ENCODE data around the gene NELFA. TPM values are rescaled to one million over a fixed set of nuclear protein-coding genes. Genes with fewer than 3 reads are reported as not detected.
"Not testable (repeated sequence)": the region's sequence is repeated elsewhere in the genome, so short reads cannot be mapped to it uniquely, and the experiment has no call there.

NELFA gene
- total and polyA plus RNA-seq, 2 donors = 10.9 to 37.2 TPM

- Histone ChIP-seq H3K4me3 (ENCODE audit: low read length in 2 of 2) (no peak overlapping the region), H3K27ac (ENCODE audit: low read depth in 1 of 2, low read length in 1 of 2) (no peak overlapping the region), H3K4me1 (ENCODE audit: control insufficient read depth in 2 of 2, insufficient read depth in 2 of 2, low read length in 2 of 2) (no peaks in the 10 kb centered on the region), H3K36me3 (ENCODE audit: control insufficient read depth in 2 of 2, insufficient read depth in 2 of 2, low read length in 1 of 2) (no peaks in the 10 kb centered on the region), H3K9me3 (ENCODE audit: control insufficient read depth in 2 of 2, insufficient read depth in 1 of 2, low read length in 1 of 2) (peaks cover 2 to 8% of the 10 kb centered on the region in 2 donors), H3K27me3 (ENCODE audit: control insufficient read depth in 2 of 2, insufficient read depth in 1 of 2, low read length in 1 of 2) (peaks cover 0 to 35% of the 10 kb centered on the region in 2 donors)
- DNase-seq (ENCODE audit: low read depth in 6 of 9, low spot score in 9 of 9) = no peak
Observed at GRCh38 chr4:2025817-2026216, 17.0 kb upstream of the NELFA start.

DNA sequence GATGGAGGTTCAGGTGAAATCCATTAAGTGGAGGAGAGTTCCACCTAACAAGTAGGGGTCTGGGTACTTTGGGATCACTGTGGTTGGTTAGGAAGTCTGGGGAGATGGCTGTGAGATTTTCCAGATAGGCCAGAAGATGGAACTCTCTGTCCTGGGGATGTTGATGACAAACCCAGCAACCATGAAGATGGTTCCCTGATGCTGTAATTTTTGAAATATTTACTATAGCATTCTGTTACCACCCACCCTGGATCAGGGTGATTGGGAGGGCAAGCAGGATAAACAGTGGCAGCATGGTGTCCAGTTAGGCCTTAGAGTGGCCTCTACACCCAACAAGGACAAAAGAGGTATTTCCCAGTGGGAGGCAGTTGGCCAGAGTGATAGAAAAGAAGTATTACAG is 15.9 kb upstream of the NELFA start:
- Histone ChIP-seq H3K27me3 (ENCODE audit: control insufficient read depth in 2 of 2, insufficient read depth in 1 of 2, low read length in 1 of 2) (peaks cover 0 to 44% of the 10 kb centered on the region in 2 donors), H3K4me1 (ENCODE audit: control insufficient read depth in 2 of 2, insufficient read depth in 2 of 2, low read length in 2 of 2) (no peaks in the 10 kb centered on the region), H3K36me3 (ENCODE audit: control insufficient read depth in 2 of 2, insufficient read depth in 2 of 2, low read length in 1 of 2) (no peaks in the 10 kb centered on the region), H3K4me3 (ENCODE audit: low read length in 2 of 2) (no peak overlapping the region), H3K9me3 (ENCODE audit: control insufficient read depth in 2 of 2, insufficient read depth in 1 of 2, low read length in 1 of 2) (peaks cover 2 to 8% of the 10 kb centered on the region in 2 donors), H3K27ac (ENCODE audit: low read depth in 1 of 2, low read length in 1 of 2) (no peak overlapping the region)
- no peak for DNase-seq (ENCODE audit: low read depth in 6 of 9, low spot score in 9 of 9)

DNA sequence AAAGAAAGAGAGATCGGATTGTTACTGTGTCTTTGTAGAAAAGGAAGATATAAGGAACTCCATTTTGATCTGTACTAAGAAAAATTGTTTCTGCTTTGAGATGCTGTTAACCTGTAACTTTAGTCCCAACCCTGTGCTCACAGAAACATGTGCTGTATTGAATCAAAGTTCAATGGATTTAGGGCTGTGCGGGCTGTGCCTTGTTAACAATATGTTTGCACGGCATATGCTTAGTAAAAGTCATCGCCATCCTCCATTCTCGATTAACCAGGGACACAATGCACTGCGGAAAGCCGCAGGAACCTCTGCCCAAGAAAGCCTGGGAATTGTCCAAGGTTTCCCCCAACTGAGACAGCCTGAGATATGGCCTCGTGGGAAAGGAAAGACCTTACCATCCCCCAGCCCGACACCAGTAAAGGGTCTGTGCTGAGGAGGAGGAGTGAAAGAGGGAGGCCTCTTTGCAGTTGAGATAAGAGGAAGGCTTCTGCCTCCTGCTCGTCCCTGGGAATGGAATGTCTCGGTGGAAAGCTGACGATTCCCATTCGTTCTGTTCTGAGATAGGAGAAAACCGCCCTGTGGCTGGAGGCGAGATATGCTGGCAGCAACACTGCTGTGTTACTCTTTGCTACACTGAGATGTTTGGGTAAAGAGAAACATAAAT is 12.7 kb upstream of the NELFA start:
- peaks cover 0 to 62% of the 10 kb centered on the region in 2 donors for H3K27me3 ChIP-seq (ENCODE audit: control insufficient read depth in 2 of 2, insufficient read depth in 1 of 2, low read length in 1 of 2)
- not testable (repeated sequence) for H3K4me3 ChIP-seq (ENCODE audit: low read length in 2 of 2); H3K27ac ChIP-seq (ENCODE audit: low read depth in 1 of 2, low read length in 1 of 2); H3K36me3 ChIP-seq (ENCODE audit: control insufficient read depth in 2 of 2, insufficient read depth in 2 of 2, low read length in 1 of 2); DNase-seq (ENCODE audit: low read depth in 6 of 9, low spot score in 9 of 9); H3K4me1 ChIP-seq (ENCODE audit: control insufficient read depth in 2 of 2, insufficient read depth in 2 of 2, low read length in 2 of 2); H3K9me3 ChIP-seq (ENCODE audit: control insufficient read depth in 2 of 2, insufficient read depth in 1 of 2, low read length in 1 of 2)
- 25% methylated on average over 15 of the region's 15 CpGs for WGBS

GRCh38 chr4:2015008-2015407 is 6.2 kb upstream of the NELFA start:
- H3K4me3 ChIP-seq (ENCODE audit: low read length in 2 of 2) = no peak overlapping the region
- 93% methylated on average over 4 of the region's 4 CpGs for WGBS
- no peaks in the 10 kb centered on the region for H3K9me3 ChIP-seq (ENCODE audit: control insufficient read depth in 2 of 2, insufficient read depth in 1 of 2, low read length in 1 of 2)
- peaks cover 0 to 3% of the 10 kb centered on the region in 2 donors for H3K4me1 ChIP-seq (ENCODE audit: control insufficient read depth in 2 of 2, insufficient read depth in 2 of 2, low read length in 2 of 2)
- no peaks in the 10 kb centered on the region for H3K36me3 ChIP-seq (ENCODE audit: control insufficient read depth in 2 of 2, insufficient read depth in 2 of 2, low read length in 1 of 2)
- DNase-seq (ENCODE audit: low read depth in 6 of 9, low spot score in 9 of 9) = no peak
- peaks cover 0 to 59% of the 10 kb centered on the region in 2 donors for H3K27me3 ChIP-seq (ENCODE audit: control insufficient read depth in 2 of 2, insufficient read depth in 1 of 2, low read length in 1 of 2)
- H3K27ac ChIP-seq (ENCODE audit: low read depth in 1 of 2, low read length in 1 of 2) = no peak overlapping the region

GRCh38 chr4:2011583-2011982 is 2.8 kb upstream of the NELFA start:
- Histone ChIP-seq H3K9me3 (ENCODE audit: control insufficient read depth in 2 of 2, insufficient read depth in 1 of 2, low read length in 1 of 2) (no peaks in the 10 kb centered on the region), H3K4me3 (ENCODE audit: low read length in 2 of 2) (no peak overlapping the region), H3K27me3 (ENCODE audit: control insufficient read depth in 2 of 2, insufficient read depth in 1 of 2, low read length in 1 of 2) (peaks cover 0 to 42% of the 10 kb centered on the region in 2 donors), H3K36me3 (ENCODE audit: control insufficient read depth in 2 of 2, insufficient read depth in 2 of 2, low read length in 1 of 2) (no peaks in the 10 kb centered on the region), H3K27ac (ENCODE audit: low read depth in 1 of 2, low read length in 1 of 2) (no peak overlapping the region), H3K4me1 (ENCODE audit: control insufficient read depth in 2 of 2, insufficient read depth in 2 of 2, low read length in 2 of 2) (peaks cover 11 to 16% of the 10 kb centered on the region in 2 donors)
- DNase-seq (ENCODE audit: low read depth in 6 of 9, low spot score in 9 of 9) = no peak
- 96% methylated on average over 3 of the region's 3 CpGs for WGBS

DNA sequence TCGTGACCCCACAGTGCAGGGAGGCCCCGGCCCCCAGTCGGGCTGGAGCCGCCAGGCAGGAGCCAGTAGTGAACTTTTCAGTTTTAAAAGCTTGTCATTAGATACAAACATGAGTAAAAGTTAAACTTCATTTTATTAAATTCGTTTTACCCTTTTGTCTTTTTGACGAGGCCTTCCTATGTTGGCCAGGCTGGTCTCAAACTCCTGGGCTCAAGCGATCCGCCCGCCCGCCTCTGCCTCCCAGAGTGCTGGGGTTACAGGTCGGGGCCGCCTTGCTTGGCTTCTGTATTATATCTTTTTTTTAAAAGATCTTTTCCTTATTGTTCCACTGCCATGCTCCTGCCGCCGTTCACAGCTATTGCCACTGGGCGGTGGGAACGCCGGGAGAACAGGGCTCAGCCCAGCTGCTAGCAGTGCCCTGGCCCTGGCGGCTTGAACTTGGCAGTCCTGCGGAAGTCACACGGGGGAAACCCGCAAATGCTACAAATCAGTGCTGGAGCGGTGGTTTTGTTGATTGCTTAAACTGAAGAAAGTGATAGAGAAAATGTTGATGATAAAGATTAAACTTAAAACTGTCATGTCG is 968 bp upstream of the NELFA start:
- DNase-seq (ENCODE audit: low read depth in 6 of 9, low spot score in 9 of 9) = peak in 4 of 9 donors; percentile 3 to 48 (median 24)
- Histone ChIP-seq H3K27ac (ENCODE audit: low read depth in 1 of 2, low read length in 1 of 2) (peak overlapping the region; percentile 98 to 99), H3K9me3 (ENCODE audit: control insufficient read depth in 2 of 2, insufficient read depth in 1 of 2, low read length in 1 of 2) (no peaks in the 10 kb centered on the region), H3K27me3 (ENCODE audit: control insufficient read depth in 2 of 2, insufficient read depth in 1 of 2, low read length in 1 of 2) (peaks cover 0 to 39% of the 10 kb centered on the region in 2 donors), H3K4me1 (ENCODE audit: control insufficient read depth in 2 of 2, insufficient read depth in 2 of 2, low read length in 2 of 2) (peaks cover 11 to 16% of the 10 kb centered on the region in 2 donors), H3K36me3 (ENCODE audit: control insufficient read depth in 2 of 2, insufficient read depth in 2 of 2, low read length in 1 of 2) (peaks cover 6 to 8% of the 10 kb centered on the region in 2 donors), H3K4me3 (ENCODE audit: low read length in 2 of 2) (peak overlapping the region; percentile 93)
- WGBS = 4% methylated on average over 23 of the region's 23 CpGs

DNA sequence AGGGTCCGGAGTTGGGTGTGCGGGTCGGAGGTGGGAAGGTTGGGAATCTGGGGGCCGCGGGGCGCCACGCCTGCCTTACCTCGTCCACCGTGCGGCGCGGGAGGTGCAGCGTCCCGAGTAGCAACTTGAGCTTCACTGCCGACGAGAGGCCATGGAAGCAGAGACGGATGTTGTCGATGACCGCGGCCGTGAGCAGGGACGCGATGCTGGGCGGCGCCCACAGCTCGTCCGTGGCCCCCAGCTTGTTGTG is 178 bp downstream of the NELFA start:
- H3K27ac ChIP-seq (ENCODE audit: low read depth in 1 of 2, low read length in 1 of 2) = peak overlapping the region; percentile 98 to 99
- WGBS = under 1% methylated on average over 27 of the region's 27 CpGs
- H3K4me1 ChIP-seq (ENCODE audit: control insufficient read depth in 2 of 2, insufficient read depth in 2 of 2, low read length in 2 of 2) = peaks cover 11 to 16% of the 10 kb centered on the region in 2 donors
- H3K4me3 ChIP-seq (ENCODE audit: low read length in 2 of 2) = peak overlapping the region; percentile 93
- no peak for DNase-seq (ENCODE audit: low read depth in 6 of 9, low spot score in 9 of 9)
- peaks cover 10 to 14% of the 10 kb centered on the region in 2 donors for H3K36me3 ChIP-seq (ENCODE audit: control insufficient read depth in 2 of 2, insufficient read depth in 2 of 2, low read length in 1 of 2)
- H3K9me3 ChIP-seq (ENCODE audit: control insufficient read depth in 2 of 2, insufficient read depth in 1 of 2, low read length in 1 of 2) = no peaks in the 10 kb centered on the region
- peaks cover 0 to 31% of the 10 kb centered on the region in 2 donors for H3K27me3 ChIP-seq (ENCODE audit: control insufficient read depth in 2 of 2, insufficient read depth in 1 of 2, low read length in 1 of 2)

GRCh38 chr4:2007804-2008670 is 737 bp downstream of the NELFA start:
- Histone ChIP-seq H3K27me3 (ENCODE audit: control insufficient read depth in 2 of 2, insufficient read depth in 1 of 2, low read length in 1 of 2) (peaks cover 0 to 28% of the 10 kb centered on the region in 2 donors), H3K27ac (ENCODE audit: low read depth in 1 of 2, low read length in 1 of 2) (no peak overlapping the region), H3K36me3 (ENCODE audit: control insufficient read depth in 2 of 2, insufficient read depth in 2 of 2, low read length in 1 of 2) (peaks cover 14% of the 10 kb centered on the region in 2 donors), H3K4me1 (ENCODE audit: control insufficient read depth in 2 of 2, insufficient read depth in 2 of 2, low read length in 2 of 2) (peaks cover 11 to 16% of the 10 kb centered on the region in 2 donors), H3K9me3 (ENCODE audit: control insufficient read depth in 2 of 2, insufficient read depth in 1 of 2, low read length in 1 of 2) (no peaks in the 10 kb centered on the region), H3K4me3 (ENCODE audit: low read length in 2 of 2) (peak overlapping the region; percentile 93)
- DNase-seq (ENCODE audit: low read depth in 6 of 9, low spot score in 9 of 9) = peak in 3 of 9 donors; percentile 4 to 31 (median 6)
- WGBS = 2% methylated on average over 57 of the region's 57 CpGs
